G401 (cell line): ENCODE data around the gene NRF1. TPM values are rescaled to one million over a fixed set of nuclear protein-coding genes. Genes with fewer than 3 reads are reported as not detected.

Experiments
- DNase-seq: peaks from one replicate; pipeline ENCODE4 v3.0.0-alpha.2; 2015; ENCODE audit warnings: low spot score
- in situ Hi-C: cut with HindIII; loops from 2 replicates; pipeline ENCODE4 v1.10.0; 2016; ENCODE audit warnings: low sequenced_read_pairs, mixed read lengths
- total RNA-seq: library from RNA; depleted of rRNA; stranded (reverse); fragments of >200 nt; shearing (Covaris generic); gene quantifications from 2 replicates; pipeline ENCODE4 v1.2.3, GENCODE V29; 2014

Gene NRF1
- total RNA-seq, 1 experiment from 2014 or later, result 23.6 TPM

GRCh38 chr7:129774871-129775694, 163.6 kb downstream of the NRF1 start:
- no peak for DNase-seq
- in situ Hi-C loops, result no loop called here

GRCh38 chr7:129775695-129776361, 164.3 kb downstream of the NRF1 start:
- no peak for DNase-seq
- in situ Hi-C loops, result no loop called here

GRCh38 chr7:129776362-129776722, 164.8 kb downstream of the NRF1 start:
- in situ Hi-C loops, result no loop called here
- DNase-seq, result no peak

GRCh38 chr7:129777195-129777844, 165.8 kb downstream of the NRF1 start:
- no peak for DNase-seq
- in situ Hi-C loops, result no loop called here

GRCh38 chr7:129777993-129778769, 166.7 kb downstream of the NRF1 start:
- in situ Hi-C loops, result no loop called here
- DNase-seq, result no peak

GRCh38 chr7:129778770-129779601, 167.5 kb downstream of the NRF1 start:
- no peak for DNase-seq
- in situ Hi-C loops, result no loop called here

GRCh38 chr7:129779602-129780256, 168.2 kb downstream of the NRF1 start:
- peak; percentile 7 for DNase-seq

GRCh38 chr7:129780257-129780973, 168.9 kb downstream of the NRF1 start:
- DNase-seq, result peak; percentile 25
- in situ Hi-C loops, result no loop called here

More at GRCh38 chr7:129779602-129780256, 168.2 kb downstream of the NRF1 start:
- in situ Hi-C loops, result no loop called here

GRCh38 chr7:129780974-129781927, 169.7 kb downstream of the NRF1 start:
- in situ Hi-C loops, result no loop called here
- DNase-seq, result no peak

- no peak for DNase-seq
- in situ Hi-C loops, result no loop called here
Observed at GRCh38 chr7:129781928-129782817, 170.7 kb downstream of the NRF1 start.

- in situ Hi-C loops, result no loop called here
- DNase-seq, result no peak
Observed at GRCh38 chr7:129782818-129783583, 171.5 kb downstream of the NRF1 start.

GRCh38 chr7:129783584-129783919, 172.0 kb downstream of the NRF1 start:
- DNase-seq, result no peak

GRCh38 chr7:129784437-129784782, 172.9 kb downstream of the NRF1 start:
- in situ Hi-C loops, result no loop called here
- no peak for DNase-seq

More at GRCh38 chr7:129783584-129783919, 172.0 kb downstream of the NRF1 start:
- in situ Hi-C loops, result no loop called here

- in situ Hi-C loops, result no loop called here
Observed at GRCh38 chr7:129784783-129785684, 173.5 kb downstream of the NRF1 start.

More at GRCh38 chr7:129784783-129785684, 173.5 kb downstream of the NRF1 start:
- DNase-seq, result no peak
